SU-DHL-6 (cell line): Measurements from ENCODE around the gene STARD4.

Experiments
- H2AFZ ChIP-seq: fragments of 200-600 bp; sonication (generic); 2 replicates; pipeline ENCODE4 v1.6.1; 2014; ENCODE audit warnings: low read depth, mild to moderate bottlenecking, moderate library complexity, mixed read lengths, antibody characterized with exemption, low read length; ENCODE audit not compliant: severe bottlenecking
- H3F3A ChIP-seq: fragments of 200-600 bp; shearing (Covaris generic); 2 replicates; pipeline ENCODE4 v1.6.0; 2016; ENCODE audit warnings: antibody characterized with exemption, mild to moderate bottlenecking; ENCODE audit not compliant: insufficient read depth
- H3K27ac ChIP-seq: fragments of 200-600 bp; sonication (generic); 2 replicates; pipeline ENCODE4 v1.5.1; 2016; ENCODE audit warnings: low read depth, mild to moderate bottlenecking, low read length, moderate library complexity, mixed read lengths
- H3K27me3 ChIP-seq: fragments of 200-600 bp; sonication (generic), shearing (Covaris generic); 2 replicates; pipeline ENCODE4 v1.6.0; 2014; ENCODE audit warnings: mild to moderate bottlenecking, low read length
- H3K36me3 ChIP-seq: fragments of 200-600 bp; sonication (generic); 2 replicates; pipeline ENCODE4 v1.6.1; 2014; ENCODE audit warnings: mild to moderate bottlenecking, low read length, mixed read lengths
- H3K4me2 ChIP-seq: fragments of 300-600, 200-600 bp; shearing (Covaris generic), sonication (generic); 2 replicates; pipeline ENCODE4 v1.6.0; 2014; ENCODE audit warnings: low read length, low read depth, mild to moderate bottlenecking; ENCODE audit not compliant: poor library complexity, severe bottlenecking
- H3K4me3 ChIP-seq: fragments of 200-600 bp; sonication (generic); 2 replicates; pipeline ENCODE4 v1.5.1; 2014; ENCODE audit warnings: antibody characterized with exemption, low read length, mild to moderate bottlenecking, mixed read lengths; ENCODE audit not compliant: insufficient read depth, poor library complexity, severe bottlenecking
- H3K79me2 ChIP-seq: fragments of 200-600 bp; sonication (generic); 2 replicates; pipeline ENCODE4 v1.6.1; 2014; ENCODE audit warnings: mild to moderate bottlenecking, low read length, moderate library complexity; ENCODE audit not compliant: insufficient read depth
- H3K9ac ChIP-seq: fragments of 200-600 bp; sonication (generic); 2 replicates; pipeline ENCODE4 v1.7.0; 2014; ENCODE audit warnings: mild to moderate bottlenecking, low read length
- H3K9me2 ChIP-seq: fragments of 200-600 bp; sonication (generic); replicated peaks from 2 replicates; pipeline ENCODE4 v1.6.1; 2014; ENCODE audit warnings: low read length; ENCODE audit not compliant: insufficient read depth
- H3K9me3 ChIP-seq: fragments of 200-600 bp; sonication (generic); 2 replicates; pipeline ENCODE4 v1.6.1; 2014; ENCODE audit warnings: low read length, mixed read lengths; ENCODE audit not compliant: insufficient read depth
- H4K20me1 ChIP-seq: fragments of 200-600 bp; sonication (generic); 2 replicates; pipeline ENCODE4 v1.6.1; 2014; ENCODE audit warnings: low read depth, mild to moderate bottlenecking, antibody characterized with exemption, low read length, moderate library complexity, mixed read lengths
- CTCF ChIP-seq: fragments of 200-600 bp; sonication (generic); IDR thresholded peaks from one replicate; pipeline ENCODE4 v1.5.1; 2017; ENCODE audit warnings: antibody characterized with exemption, mild to moderate bottlenecking, low read length, moderate library complexity; ENCODE audit not compliant: insufficient read depth, poor library complexity, severe bottlenecking
- EZH2phosphoT487 ChIP-seq: fragments of 200-600 bp; sonication (generic), shearing (Covaris generic); conservative IDR thresholded peaks from 2 replicates; pipeline ENCODE4 v1.6.1; 2018; ENCODE audit warnings: mild to moderate bottlenecking, antibody characterized with exemption, low read length, moderate library complexity, mixed read lengths

Gene STARD4

GRCh38 chr5:111513131-111513520, 791 bp upstream of the STARD4 start:
- Histone ChIP-seq H3K4me2 (peak overlapping the region; percentile 87), H4K20me1 (peaks cover 17% of the 10 kb centered on the region), H3K9me3 (no peaks in the 10 kb centered on the region), H2AFZ (peak overlapping the region; percentile 97), H3K4me3 (peak overlapping the region; percentile 89), H3K9ac (peak overlapping the region; percentile 97), H3K9me2 (no peaks in the 10 kb centered on the region), H3K27ac (peak overlapping the region; percentile 76), H3F3A (no peaks in the 10 kb centered on the region), H3K36me3 (0 out of 2 replicates have a peak, but pooled peaks cover 4% of the 10 kb centered on the region), H3K27me3 (no peaks in the 10 kb centered on the region), H3K79me2 (peaks cover 41% of the 10 kb centered on the region)
- TF ChIP-seq CTCF (no peak), EZH2phosphoT487 (no peak)

GRCh38 chr5:111511831-111512374, 432 bp downstream of the STARD4 start:
- Histone ChIP-seq H2AFZ (peak overlapping the region; percentile 42), H3K36me3 (peaks cover 4% of the 10 kb centered on the region; the same call in 1 of the 2 replicates), H3K4me3 (peak overlapping the region; percentile 89), H4K20me1 (peaks cover 23% of the 10 kb centered on the region), H3K4me2 (peak overlapping the region; percentile 93), H3F3A (peaks cover 4% of the 10 kb centered on the region; the same call in 1 of the 2 replicates), H3K9me3 (no peaks in the 10 kb centered on the region), H3K27ac (peak overlapping the region; percentile 74), H3K79me2 (peaks cover 53% of the 10 kb centered on the region), H3K9ac (peak overlapping the region; percentile 97), H3K9me2 (no peaks in the 10 kb centered on the region), H3K27me3 (no peaks in the 10 kb centered on the region)
- no peak for TF ChIP-seq EZH2phosphoT487
- TF ChIP-seq CTCF = no peak

GRCh38 chr5:111511174-111511830, 1.0 kb downstream of the STARD4 start:
- no peaks in the 10 kb centered on the region for H3K9me2 ChIP-seq
- H2AFZ ChIP-seq = peak overlapping the region; percentile 42
- H3K9ac ChIP-seq = peak overlapping the region; percentile 97
- no peaks in the 10 kb centered on the region for H3K9me3 ChIP-seq
- TF ChIP-seq CTCF (no peak), EZH2phosphoT487 (no peak)
- H3K4me3 ChIP-seq = peak overlapping the region; percentile 89
- H3K4me2 ChIP-seq = peak overlapping the region; percentile 93
- peaks cover 8% of the 10 kb centered on the region; the same call in 1 of the 2 replicates for H3K36me3 ChIP-seq
- peaks cover 5% of the 10 kb centered on the region; the same call in 1 of the 2 replicates for H3F3A ChIP-seq
- H3K27ac ChIP-seq = peak overlapping the region; percentile 74; the same call in 1 of the 2 replicates
- no peaks in the 10 kb centered on the region for H3K27me3 ChIP-seq
- peaks cover 59% of the 10 kb centered on the region for H3K79me2 ChIP-seq
- H4K20me1 ChIP-seq = peaks cover 29% of the 10 kb centered on the region
